ENCODE data around the gene THAP4.
"Not testable (repeated sequence)": the region's sequence is repeated elsewhere in the genome, so short reads cannot be mapped to it uniquely, and the experiment has no call there.

Gene THAP4

GRCh38 chr2:241592126-241592845 is 44.7 kb downstream of the THAP4 start:
- DNase-seq (ENCODE audit: insufficient read length, low spot score) = no peak
- no peak for FAIRE-seq
- no peak for TF ChIP-seq CTCF (IDR thresholded peaks at IDR 0.05; ENCODE audit: insufficient read depth, missing control alignments)

GRCh38 chr2:241590496-241591455 is 46.2 kb downstream of the THAP4 start:
- not testable (repeated sequence) for DNase-seq (ENCODE audit: insufficient read length, low spot score); FAIRE-seq

- not testable (repeated sequence) for DNase-seq (ENCODE audit: insufficient read length, low spot score); FAIRE-seq
These were observed 47.1 kb downstream of the THAP4 start for GRCh38 chr2:241589863-241590262.

- no peak for DNase-seq (ENCODE audit: insufficient read length, low spot score)
These were observed 50.2 kb downstream of the THAP4 start for GRCh38 chr2:241586564-241587264.

GRCh38 chr2:241584436-241584835 is 52.5 kb downstream of the THAP4 start:
- DNase-seq (ENCODE audit: insufficient read length, low spot score) (no peak), FAIRE-seq (no peak)
- TF ChIP-seq CTCF (IDR thresholded peaks at IDR 0.05; ENCODE audit: insufficient read depth, missing control alignments) = no peak

More at GRCh38 chr2:241586564-241587264, 50.2 kb downstream of the THAP4 start:
- TF ChIP-seq CTCF (IDR thresholded peaks at IDR 0.05; ENCODE audit: insufficient read depth, missing control alignments) = no peak
- FAIRE-seq = no peak

- FAIRE-seq (no peak), DNase-seq (ENCODE audit: insufficient read length, low spot score) (no peak)
- no peak for TF ChIP-seq CTCF (IDR thresholded peaks at IDR 0.05; ENCODE audit: insufficient read depth, missing control alignments)
These were observed 54.2 kb downstream of the THAP4 start for GRCh38 chr2:241582806-241583205.

GRCh38 chr2:241582328-241582727 is 54.6 kb downstream of the THAP4 start:
- FAIRE-seq = no peak

More at GRCh38 chr2:241582328-241582727, 54.6 kb downstream of the THAP4 start:
- no peak for TF ChIP-seq CTCF (IDR thresholded peaks at IDR 0.05; ENCODE audit: insufficient read depth, missing control alignments)
- DNase-seq (ENCODE audit: insufficient read length, low spot score) = no peak
